Lower leg skin (tissue), 3 donors: Measurements from ENCODE around the gene REEP6.

Experiments
- POLR2A ChIP-seq, 2 donors: fragments of 450-650 bp; IDR thresholded peaks; one replicate each; pipeline ENCODE4 v1.6.1; 2016 to 2017; ENCODE audit warnings: antibody characterized with exemption in 2 of 2, mild to moderate bottlenecking in 1 of 2, moderate library complexity in 1 of 2
- TF ChIP-seq, protein P1 (sequence below), 3 donors: fragments of 450-650 bp; IDR thresholded peaks; one replicate each; pipeline ENCODE4 v1.5.1; 2016; ENCODE audit warnings: antibody characterized with exemption in 3 of 3, mild to moderate bottlenecking in 3 of 3, moderate library complexity in 2 of 3

DNA sequence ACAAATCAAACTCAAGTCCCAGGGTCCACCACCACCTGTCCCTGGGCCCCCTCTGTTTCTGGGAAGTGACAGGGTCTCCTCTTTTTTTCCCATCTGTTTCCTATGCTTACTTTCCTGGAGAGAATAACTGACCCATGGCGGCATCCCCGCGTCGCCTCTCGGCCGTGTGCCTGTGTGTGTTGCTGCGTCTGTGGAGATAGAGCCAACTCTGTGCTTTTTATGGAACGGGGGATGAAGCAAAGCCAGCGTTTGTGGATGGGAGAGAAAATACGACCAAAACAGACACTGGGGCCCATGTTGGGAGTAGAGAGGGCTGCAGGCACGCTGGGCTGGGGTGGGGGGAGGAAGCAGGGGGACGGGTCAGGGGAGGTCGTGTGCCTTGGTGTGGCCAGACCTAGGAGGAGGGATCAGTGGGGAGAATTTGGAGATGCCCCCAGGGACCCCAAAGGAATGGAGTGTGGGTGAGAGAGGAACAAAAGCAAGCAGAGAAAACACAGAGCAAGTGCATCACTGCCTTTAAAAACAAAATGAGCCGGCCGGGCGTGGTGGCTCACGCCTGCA is 49.5 kb downstream of the REEP6 start:
- TF ChIP-seq POLR2A (IDR thresholded peaks at IDR 0.05) = no peak
- TF ChIP-seq, protein P1, sequence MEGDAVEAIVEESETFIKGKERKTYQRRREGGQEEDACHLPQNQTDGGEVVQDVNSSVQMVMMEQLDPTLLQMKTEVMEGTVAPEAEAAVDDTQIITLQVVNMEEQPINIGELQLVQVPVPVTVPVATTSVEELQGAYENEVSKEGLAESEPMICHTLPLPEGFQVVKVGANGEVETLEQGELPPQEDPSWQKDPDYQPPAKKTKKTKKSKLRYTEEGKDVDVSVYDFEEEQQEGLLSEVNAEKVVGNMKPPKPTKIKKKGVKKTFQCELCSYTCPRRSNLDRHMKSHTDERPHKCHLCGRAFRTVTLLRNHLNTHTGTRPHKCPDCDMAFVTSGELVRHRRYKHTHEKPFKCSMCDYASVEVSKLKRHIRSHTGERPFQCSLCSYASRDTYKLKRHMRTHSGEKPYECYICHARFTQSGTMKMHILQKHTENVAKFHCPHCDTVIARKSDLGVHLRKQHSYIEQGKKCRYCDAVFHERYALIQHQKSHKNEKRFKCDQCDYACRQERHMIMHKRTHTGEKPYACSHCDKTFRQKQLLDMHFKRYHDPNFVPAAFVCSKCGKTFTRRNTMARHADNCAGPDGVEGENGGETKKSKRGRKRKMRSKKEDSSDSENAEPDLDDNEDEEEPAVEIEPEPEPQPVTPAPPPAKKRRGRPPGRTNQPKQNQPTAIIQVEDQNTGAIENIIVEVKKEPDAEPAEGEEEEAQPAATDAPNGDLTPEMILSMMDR (IDR thresholded peaks at IDR 0.05) = no peak
